GM19193 (cell line): ENCODE measurements around the gene ABHD11.

Source experiments
- POLR2A ChIP-seq: IDR thresholded peaks from 4 replicates; pipeline ENCODE4 v1.6.1; 2011; ENCODE audit not compliant: insufficient read depth, insufficient read length; ENCODE audit errors: extremely low read depth

ABHD11 gene

DNA sequence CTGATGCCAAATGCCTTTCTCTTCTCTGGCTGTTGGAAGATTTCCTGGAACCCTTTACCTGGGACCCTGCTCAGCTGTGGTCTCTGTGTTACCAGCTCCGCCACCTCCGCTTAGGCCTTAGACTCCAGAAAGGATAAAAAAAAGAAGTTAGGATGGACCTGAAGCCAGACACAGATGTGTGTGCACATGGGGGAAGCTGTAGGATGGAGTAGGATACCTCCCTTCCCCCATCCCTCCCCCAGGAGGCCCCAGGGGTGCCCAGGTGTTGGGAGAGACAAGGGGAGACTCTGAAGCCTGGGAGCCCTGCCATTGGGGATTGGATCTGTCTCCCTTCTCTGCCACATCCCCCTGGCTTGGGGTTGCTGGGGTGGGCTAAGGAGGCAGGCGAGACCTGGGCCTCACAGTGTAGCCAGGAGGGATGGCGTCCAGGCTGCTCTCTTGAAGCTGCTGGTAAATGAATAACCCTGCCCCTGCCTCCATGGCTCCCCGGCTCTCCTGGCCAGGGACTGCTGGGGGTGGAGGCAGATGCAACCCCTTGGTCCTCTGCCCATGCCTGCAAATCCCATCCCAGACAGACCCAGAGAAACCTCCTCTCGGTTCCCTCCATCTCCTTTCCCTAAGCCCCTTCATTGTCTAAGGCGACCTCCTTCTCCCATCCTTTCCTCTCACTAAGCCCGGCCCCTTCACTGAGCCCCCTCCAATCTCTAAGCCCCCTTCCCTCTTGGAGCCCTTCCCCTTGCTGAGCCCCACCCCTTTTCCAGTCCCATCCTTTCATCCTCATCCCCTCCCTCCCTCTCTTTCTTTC lies 23.5 kb upstream of the ABHD11 start:
- TF ChIP-seq POLR2A, result no peak

DNA sequence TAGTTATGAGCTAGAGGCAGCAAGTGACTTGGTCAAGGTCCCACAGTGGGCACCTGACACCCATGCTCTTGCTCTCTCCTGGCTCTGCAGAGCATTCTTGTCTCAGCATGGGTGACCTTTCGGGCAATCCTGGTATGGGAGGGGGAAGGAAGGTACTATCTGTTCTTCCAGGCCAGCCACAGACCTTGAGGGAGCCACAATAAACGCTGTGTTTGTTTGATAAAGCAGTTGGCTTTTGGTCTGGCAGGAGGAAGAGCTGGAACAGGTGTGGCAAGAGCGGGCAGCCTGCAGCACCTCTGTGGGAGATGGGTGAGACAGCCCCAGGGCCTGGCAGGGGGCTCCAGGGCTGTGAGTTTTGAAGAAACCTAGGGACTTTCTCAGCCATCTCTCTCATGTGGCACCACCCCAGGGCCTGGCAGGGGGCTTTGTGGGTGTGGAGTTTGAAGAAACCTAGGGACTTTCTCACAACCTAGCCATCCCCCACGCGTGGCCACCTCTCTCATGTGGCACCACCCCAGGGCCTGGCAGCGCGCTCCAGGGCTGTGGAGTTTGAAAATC lies 20.1 kb upstream of the ABHD11 start:
- TF ChIP-seq POLR2A, result no peak

DNA sequence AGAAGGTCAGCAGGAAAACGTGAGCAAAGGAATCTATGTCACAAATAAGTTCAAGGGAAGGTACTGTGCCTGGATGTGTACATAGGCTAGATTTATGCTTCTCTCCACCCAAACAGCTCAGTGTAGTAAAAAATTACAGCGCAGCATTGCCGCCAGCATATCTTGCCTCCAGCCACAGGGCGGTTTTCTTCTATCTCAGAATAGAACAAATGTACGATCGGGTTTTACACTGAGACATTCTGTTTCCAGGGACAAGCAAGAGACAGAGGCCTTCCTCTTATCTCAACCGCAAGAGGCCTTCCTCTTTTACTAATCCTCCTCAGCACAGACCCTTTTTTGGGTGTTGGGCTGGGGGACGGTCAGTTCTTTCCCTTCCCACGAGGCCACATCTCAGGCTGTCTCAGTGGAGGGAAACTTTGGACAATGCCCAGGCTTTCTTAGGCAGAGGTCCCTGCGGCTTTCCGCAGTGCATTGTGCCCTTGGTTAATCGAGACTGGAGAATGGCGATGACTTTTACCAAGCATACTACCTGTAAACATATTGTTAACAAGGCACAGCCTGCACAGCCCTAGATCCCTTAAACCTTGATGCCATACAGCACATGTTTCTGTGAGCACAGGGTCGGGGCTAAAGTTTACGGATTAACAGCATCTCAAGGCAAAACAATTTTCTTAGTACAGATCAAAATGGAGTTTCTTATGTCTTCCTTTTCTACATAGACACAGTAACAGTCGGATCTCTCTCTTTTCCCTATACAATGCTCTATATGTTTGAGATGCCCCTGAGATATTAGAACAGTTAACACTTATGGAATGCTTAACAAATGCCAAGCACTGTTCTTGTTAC lies 11.6 kb upstream of the ABHD11 start:
- TF ChIP-seq POLR2A, result no peak

- TF ChIP-seq POLR2A, result no peak
Observed at GRCh38 chr7:73746378-73746777, 7.8 kb upstream of the ABHD11 start.

DNA sequence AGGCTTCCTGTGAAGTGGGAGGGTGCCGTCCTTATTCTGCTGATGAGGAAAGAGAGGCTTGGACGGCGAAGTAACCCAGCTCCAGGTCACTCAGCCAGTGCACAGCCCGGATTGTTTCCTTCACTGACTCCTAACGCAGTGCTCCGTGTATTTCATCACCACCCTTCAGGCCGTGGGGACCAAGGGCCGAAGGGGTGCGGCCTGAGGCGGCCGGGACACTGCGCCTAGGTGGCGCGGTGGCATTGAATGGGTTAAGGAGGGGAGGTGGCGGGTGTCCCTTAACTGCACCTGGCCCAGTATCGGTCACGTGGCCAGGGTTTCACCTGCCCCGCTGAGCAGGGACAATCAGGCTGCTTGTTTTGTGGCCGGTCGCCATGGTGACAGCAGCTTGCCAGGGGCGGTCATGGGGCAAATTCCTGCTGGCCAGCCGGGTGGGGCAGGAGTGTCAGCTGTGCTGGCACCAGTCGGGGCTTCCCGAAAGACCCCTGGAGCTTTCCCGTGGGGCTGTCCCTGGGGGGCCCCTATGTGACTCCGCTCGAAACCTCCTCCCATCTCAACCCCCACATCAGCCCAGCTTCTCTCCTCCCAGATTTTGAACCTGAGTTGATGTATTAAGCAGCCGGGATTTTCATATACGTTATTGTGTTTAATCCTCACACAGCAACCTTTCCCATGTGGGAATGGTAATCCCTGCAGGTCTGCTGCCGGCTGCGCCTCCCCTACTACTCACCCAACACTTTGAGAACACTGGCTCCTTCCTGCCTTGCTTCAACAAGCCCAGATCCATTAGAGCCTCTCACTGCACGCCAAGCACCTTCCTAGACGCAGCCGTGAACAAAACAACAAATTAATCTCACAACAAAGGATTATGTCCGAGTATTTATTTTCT lies 4.4 kb upstream of the ABHD11 start:
- TF ChIP-seq POLR2A, result no peak

- TF ChIP-seq POLR2A, result no peak
Observed at GRCh38 chr7:73742338-73742752, 3.7 kb upstream of the ABHD11 start.

- TF ChIP-seq POLR2A, result no peak
Observed at GRCh38 chr7:73741600-73741999, 3.0 kb upstream of the ABHD11 start.

DNA sequence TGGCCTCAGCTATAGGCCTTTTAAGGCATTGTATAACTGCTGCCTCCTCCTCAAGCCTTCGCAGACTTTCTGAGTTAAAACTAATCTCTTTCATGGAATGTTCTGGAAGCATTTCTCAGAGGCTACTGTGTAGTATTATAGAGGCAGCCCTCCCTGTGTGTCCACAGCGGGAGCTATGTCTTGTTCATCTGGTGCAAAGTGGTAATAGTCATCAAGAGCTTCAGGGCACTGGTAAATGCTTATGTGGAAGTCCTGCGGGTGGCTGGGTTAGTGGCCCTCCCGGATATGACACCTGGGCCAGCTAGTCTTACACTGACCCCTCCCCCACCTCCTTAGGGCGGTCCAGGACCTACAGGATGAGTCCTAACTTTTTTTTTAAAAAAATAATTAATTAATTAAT lies 2.2 kb upstream of the ABHD11 start:
- TF ChIP-seq POLR2A, result no peak

DNA sequence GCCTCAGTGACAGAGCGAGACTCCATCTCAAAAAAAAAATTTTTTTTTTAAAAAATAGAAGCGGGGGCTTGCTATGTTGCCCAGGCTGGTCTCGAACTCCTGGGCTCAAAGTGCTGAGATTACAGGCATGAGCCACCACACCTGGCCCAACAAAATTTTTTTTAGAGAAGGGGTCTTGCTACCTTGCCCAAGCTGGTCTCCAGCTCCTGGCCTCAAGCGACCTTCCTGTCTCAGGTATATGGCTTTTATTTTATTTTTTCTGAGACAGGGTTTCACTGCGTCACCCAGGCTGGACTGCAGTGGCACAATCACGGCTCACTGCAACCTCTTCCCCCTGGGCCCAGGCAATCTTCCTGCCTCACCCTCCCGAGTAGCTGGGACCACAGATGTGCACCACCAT lies 1.6 kb upstream of the ABHD11 start:
- no peak for TF ChIP-seq POLR2A

DNA sequence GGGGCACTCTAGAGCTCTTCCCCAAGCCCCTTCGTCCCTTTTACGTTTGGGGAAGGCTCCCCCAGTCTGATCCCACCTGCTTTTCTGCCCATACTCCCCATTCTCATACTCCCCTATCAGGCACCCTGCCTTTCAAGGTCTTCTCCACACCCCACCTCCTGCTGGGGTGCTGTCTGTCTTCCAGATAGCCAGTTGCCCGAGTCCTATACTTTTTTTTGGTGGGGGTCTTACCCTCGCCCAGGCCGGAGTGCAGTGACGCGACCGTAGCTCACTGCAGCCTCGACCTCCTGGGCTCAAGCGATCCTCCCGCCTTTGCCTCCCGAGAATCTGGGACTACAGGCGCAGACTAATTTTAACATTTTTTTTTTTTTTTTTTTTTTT lies 775 bp upstream of the ABHD11 start:
- TF ChIP-seq POLR2A, result no peak

DNA sequence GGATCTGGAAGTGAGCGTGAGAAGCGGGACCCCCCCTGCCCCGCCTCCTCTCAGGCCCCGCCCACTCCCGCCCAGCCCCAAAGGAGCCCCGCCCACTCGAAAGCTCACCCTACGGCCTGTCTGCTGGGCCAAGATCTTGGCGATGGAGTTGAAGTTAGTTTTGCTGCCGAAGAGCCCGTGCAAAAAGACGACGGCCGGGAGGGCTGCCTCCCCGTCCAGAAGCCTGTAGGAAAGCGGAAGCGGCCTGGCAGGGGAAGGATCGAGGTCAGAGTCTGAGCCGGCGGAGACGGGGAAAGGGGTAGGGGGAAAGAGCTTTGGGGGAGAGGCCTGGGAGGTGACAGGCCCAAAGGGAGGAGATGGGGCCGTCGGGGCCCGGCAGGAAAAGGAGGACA lies 386 bp downstream of the ABHD11 start:
- TF ChIP-seq POLR2A, result no peak

- no peak for TF ChIP-seq POLR2A
Observed at GRCh38 chr7:73737491-73738219, 947 bp downstream of the ABHD11 start.

DNA sequence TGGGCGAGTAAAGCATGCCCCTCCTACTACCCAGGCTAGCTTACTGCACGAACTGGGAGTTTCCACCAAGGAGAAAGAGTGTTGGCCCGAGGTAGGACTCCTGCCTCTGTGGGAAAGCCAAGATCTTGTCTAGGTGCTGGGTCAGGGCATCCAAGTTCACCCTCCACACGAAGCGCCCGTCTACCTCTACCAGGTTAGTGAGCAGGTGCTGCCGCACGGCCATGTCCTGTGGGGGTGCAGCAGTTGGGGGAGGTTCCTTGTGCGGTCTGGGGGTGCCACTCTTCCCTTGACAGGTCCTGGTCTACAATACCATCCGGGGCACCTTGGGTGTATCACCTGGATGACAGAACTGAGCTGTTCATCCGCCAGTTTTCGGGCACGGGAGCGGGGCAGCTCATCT lies 1.7 kb downstream of the ABHD11 start:
- TF ChIP-seq POLR2A, result no peak

GRCh38 chr7:73735528-73735905 lies 3.1 kb downstream of the ABHD11 start:
- TF ChIP-seq POLR2A, result no peak
